Neural progenitor cell (in vitro differentiated cells): ENCODE measurements around the gene KIF21A. TPM values are rescaled to one million over a fixed set of nuclear protein-coding genes. Genes with fewer than 3 reads are reported as not detected.

Source experiments
- DNase-seq: peaks from one replicate; pipeline ENCODE4 v3.0.0-alpha.2; 2016; ENCODE audit warnings: low spot score
- H2AFZ ChIP-seq: fragments of 200-600 bp; sonication (generic); replicated peaks from 2 replicates; pipeline ENCODE4 v1.6.1; 2016; ENCODE audit warnings: antibody characterized with exemption
- H3F3A ChIP-seq: fragments of 200-600 bp; sonication (generic); 2 replicates; pipeline ENCODE4 v1.6.1; 2016; ENCODE audit warnings: antibody characterized with exemption, low read depth
- H3K27ac ChIP-seq: fragments of 200-600 bp; sonication (generic); 2 replicates; pipeline ENCODE4 v1.5.1; 2016; ENCODE audit warnings: mild to moderate bottlenecking
- H3K27me3 ChIP-seq: fragments of 200-600 bp; sonication (generic); 2 replicates; pipeline ENCODE4 v1.6.1; 2016; ENCODE audit warnings: mild to moderate bottlenecking, moderate library complexity
- H3K36me3 ChIP-seq: fragments of 200-600 bp; sonication (generic); 2 replicates; pipeline ENCODE4 v1.5.1; 2016
- H3K4me1 ChIP-seq: fragments of 200-600 bp; sonication (generic); 2 replicates; pipeline ENCODE4 v1.6.1; 2016; ENCODE audit warnings: mixed run types
- H3K4me2 ChIP-seq: fragments of 200-600 bp; sonication (generic); 2 replicates; pipeline ENCODE4 v1.6.1; 2016
- H3K4me3 ChIP-seq: fragments of 200-600 bp; sonication (generic); 2 replicates; pipeline ENCODE4 v1.5.1; 2016
- H3K79me2 ChIP-seq: fragments of 200-600 bp; sonication (generic); 2 replicates; pipeline ENCODE4 v1.6.1; 2016; ENCODE audit warnings: low read depth
- H3K9ac ChIP-seq: fragments of 200-600 bp; sonication (generic); 2 replicates; pipeline ENCODE4 v1.6.1; 2016
- H3K9me3 ChIP-seq: fragments of 200-600 bp; sonication (generic); 2 replicates; pipeline ENCODE4 v1.5.1; 2016; ENCODE audit warnings: low read depth
- H4K20me1 ChIP-seq: fragments of 200-600 bp; sonication (generic); 2 replicates; pipeline ENCODE4 v1.6.1; 2016; ENCODE audit warnings: low read depth
- H3K27ac Mint-ChIP-seq: 3 replicates; pipeline ENCODE4 v1.8.0; 2021; ENCODE audit warnings: mixed read lengths
- H3K27me3 Mint-ChIP-seq: 2 replicates; pipeline ENCODE4 v1.8.0; 2022; ENCODE audit warnings: low read depth, mild to moderate bottlenecking, inconsistent platforms, moderate library complexity, mixed read lengths; ENCODE audit not compliant: insufficient read depth
- H3K36me3 Mint-ChIP-seq: 3 replicates; pipeline ENCODE4 v1.8.0; 2021; ENCODE audit warnings: mixed read lengths
- H3K4me1 Mint-ChIP-seq: 3 replicates; pipeline ENCODE4 v1.8.0; 2021; ENCODE audit warnings: mixed read lengths
- H3K4me3 Mint-ChIP-seq: 3 replicates; pipeline ENCODE4 v1.8.0; 2021; ENCODE audit warnings: mild to moderate bottlenecking, moderate library complexity, mixed read lengths
- H3K9me3 Mint-ChIP-seq: 3 replicates; pipeline ENCODE4 v1.8.0; 2020; ENCODE audit warnings: mixed read lengths
- EZH2 ChIP-seq: fragments of 200-600 bp; sonication (generic); IDR thresholded peaks from 2 replicates; pipeline ENCODE4 v1.6.1; 2017; ENCODE audit warnings: antibody characterized with exemption, mild to moderate bottlenecking, moderate library complexity
- EZH2phosphoT487 ChIP-seq: fragments of 200-600 bp; sonication (generic); IDR thresholded peaks from 2 replicates; pipeline ENCODE4 v1.6.1; 2017; ENCODE audit warnings: antibody characterized with exemption
- total RNA-seq: library from RNA; depleted of rRNA; stranded (reverse); fragments of >200 nt; gene quantifications from 2 replicates; pipeline ENCODE4 v1.2.3, GENCODE V29; 2015; ENCODE audit warnings: low replicate concordance
- TF ChIP-seq, protein P1 (sequence below): fragments of 200-600 bp; sonication (generic); IDR thresholded peaks from 2 replicates; pipeline ENCODE4 v1.5.1; 2017; ENCODE audit warnings: antibody characterized with exemption, mild to moderate bottlenecking

The KIF21A gene
- total RNA-seq, 1 donor from 2014 or later = 54.2 TPM

DNA sequence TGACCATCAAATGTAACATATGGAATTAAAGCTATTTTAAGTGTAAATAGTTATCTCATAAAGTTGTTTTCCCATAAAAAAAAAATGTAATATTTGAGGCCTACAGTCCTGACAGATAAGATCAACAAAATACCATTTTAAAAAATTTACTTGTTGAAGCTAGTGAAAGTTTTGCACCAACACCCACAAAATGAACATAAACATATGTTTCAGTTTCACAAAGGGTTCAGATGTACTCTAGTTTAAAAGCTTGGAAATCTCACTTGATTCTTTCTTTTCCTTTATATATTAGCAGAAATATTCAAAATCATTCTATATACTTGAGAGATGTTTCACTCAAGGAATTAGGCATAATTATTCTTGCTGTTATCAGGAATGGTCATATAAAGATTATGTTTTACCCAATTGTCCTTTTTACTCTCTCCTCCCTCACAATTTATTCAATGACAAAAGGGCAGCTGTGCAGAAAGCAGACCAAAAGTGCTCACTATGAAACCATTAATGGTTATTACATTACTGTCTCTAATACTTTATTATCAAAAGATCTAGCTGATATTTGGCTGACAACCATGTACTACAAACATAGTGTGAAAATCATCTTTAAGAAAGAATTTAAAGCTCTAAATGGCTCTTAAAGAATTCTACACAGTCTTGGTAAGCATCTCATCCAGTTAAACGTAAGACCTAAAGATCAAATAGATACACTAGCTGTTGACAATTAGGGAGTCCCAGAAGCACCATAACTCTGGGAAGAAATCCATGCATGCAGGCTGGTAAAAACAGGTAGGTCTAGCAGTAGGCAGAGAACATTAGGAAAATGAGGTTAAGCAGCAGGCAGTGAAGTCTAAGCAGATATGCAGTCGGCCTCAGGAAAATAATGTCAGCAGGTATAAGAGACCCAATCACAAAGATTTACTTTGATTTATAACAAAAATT lies 28.8 kb downstream of the KIF21A start:
- Mint-ChIP-seq H3K4me1 (peaks cover 6% of the 10 kb centered on the region), H3K4me3 (no peak overlapping the region), H3K9me3 (peaks cover 2% of the 10 kb centered on the region), H3K27me3 (peaks cover 2% of the 10 kb centered on the region), H3K36me3 (peaks cover 22% of the 10 kb centered on the region), H3K27ac (no peak overlapping the region)
- Histone ChIP-seq H3K79me2 (peaks cover 31% of the 10 kb centered on the region), H4K20me1 (no peaks in the 10 kb centered on the region), H3K9ac (no peak overlapping the region), H3F3A (no peaks in the 10 kb centered on the region), H3K36me3 (peaks cover 3% of the 10 kb centered on the region), H3K9me3 (no peaks in the 10 kb centered on the region), H2AFZ (no peak overlapping the region), H3K27ac (no peak overlapping the region), H3K4me2 (no peak overlapping the region), H3K4me3 (no peak overlapping the region), H3K27me3 (no peaks in the 10 kb centered on the region), H3K4me1 (no peaks in the 10 kb centered on the region)
- no peak for DNase-seq
- no peak for TF ChIP-seq EZH2phosphoT487
- TF ChIP-seq EZH2 = no peak
- TF ChIP-seq, protein P1, sequence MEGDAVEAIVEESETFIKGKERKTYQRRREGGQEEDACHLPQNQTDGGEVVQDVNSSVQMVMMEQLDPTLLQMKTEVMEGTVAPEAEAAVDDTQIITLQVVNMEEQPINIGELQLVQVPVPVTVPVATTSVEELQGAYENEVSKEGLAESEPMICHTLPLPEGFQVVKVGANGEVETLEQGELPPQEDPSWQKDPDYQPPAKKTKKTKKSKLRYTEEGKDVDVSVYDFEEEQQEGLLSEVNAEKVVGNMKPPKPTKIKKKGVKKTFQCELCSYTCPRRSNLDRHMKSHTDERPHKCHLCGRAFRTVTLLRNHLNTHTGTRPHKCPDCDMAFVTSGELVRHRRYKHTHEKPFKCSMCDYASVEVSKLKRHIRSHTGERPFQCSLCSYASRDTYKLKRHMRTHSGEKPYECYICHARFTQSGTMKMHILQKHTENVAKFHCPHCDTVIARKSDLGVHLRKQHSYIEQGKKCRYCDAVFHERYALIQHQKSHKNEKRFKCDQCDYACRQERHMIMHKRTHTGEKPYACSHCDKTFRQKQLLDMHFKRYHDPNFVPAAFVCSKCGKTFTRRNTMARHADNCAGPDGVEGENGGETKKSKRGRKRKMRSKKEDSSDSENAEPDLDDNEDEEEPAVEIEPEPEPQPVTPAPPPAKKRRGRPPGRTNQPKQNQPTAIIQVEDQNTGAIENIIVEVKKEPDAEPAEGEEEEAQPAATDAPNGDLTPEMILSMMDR = no peak

DNA sequence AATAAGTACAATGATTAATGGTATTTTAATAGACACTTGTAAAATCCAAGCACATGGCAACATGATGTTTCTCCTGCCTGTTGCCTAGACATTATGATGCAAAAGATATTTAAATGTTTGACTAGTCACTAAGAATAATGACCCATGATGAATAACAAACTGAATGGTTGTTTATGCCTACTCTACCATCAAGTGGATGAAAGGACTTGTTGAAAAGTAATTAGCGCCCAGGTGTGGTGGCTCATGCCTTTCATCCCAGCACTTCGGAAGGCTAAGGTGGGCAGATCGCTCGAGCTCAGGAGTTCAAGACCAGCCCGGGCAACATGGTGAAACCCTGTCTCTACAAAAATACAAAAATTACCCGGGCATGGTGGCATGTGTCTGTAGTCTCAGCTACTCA lies 30.7 kb downstream of the KIF21A start:
- no peak for TF ChIP-seq EZH2phosphoT487
- no peak for TF ChIP-seq EZH2
- TF ChIP-seq, protein P1 = no peak
- Histone ChIP-seq H3K9ac (no peak overlapping the region), H3K4me2 (no peak overlapping the region), H3K79me2 (peaks cover 36% of the 10 kb centered on the region), H2AFZ (no peak overlapping the region), H3K4me3 (no peak overlapping the region), H4K20me1 (peaks cover 3% of the 10 kb centered on the region), H3K27me3 (no peaks in the 10 kb centered on the region), H3F3A (no peaks in the 10 kb centered on the region), H3K36me3 (peaks cover 3% of the 10 kb centered on the region), H3K4me1 (no peaks in the 10 kb centered on the region), H3K9me3 (no peaks in the 10 kb centered on the region), H3K27ac (no peak overlapping the region)
- H3K36me3 Mint-ChIP-seq = peaks cover 24% of the 10 kb centered on the region
- no peak overlapping the region for H3K27ac Mint-ChIP-seq
- H3K4me1 Mint-ChIP-seq = peaks cover 6% of the 10 kb centered on the region
- H3K9me3 Mint-ChIP-seq = peaks cover 9% of the 10 kb centered on the region
- no peaks in the 10 kb centered on the region for H3K27me3 Mint-ChIP-seq
- no peak overlapping the region for H3K4me3 Mint-ChIP-seq
- no peak for DNase-seq

DNA sequence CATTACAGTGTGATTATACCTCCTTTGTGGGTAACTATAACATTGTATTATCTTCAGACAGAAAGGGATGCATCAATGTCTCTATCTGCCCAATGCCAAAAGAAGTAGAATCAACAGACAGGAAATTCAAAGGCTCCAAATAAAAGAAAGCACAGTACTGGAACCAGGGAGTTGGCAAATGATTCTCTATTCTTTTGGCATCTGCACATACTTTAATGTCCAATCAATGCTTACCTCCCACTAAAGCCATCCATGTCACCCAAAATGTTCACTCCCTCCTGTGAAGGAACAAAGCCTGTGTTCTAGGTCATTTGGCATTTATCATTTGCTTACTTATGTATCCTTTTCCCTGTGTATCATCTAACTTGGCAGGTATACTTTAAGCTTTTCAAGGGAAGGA lies 36.7 kb downstream of the KIF21A start:
- no peak overlapping the region for H3K27ac ChIP-seq
- Mint-ChIP-seq H3K27me3 (no peaks in the 10 kb centered on the region), H3K9me3 (peaks cover 11% of the 10 kb centered on the region), H3K4me3 (no peak overlapping the region), H3K27ac (no peak overlapping the region), H3K36me3 (peaks cover 26% of the 10 kb centered on the region), H3K4me1 (peaks cover 8% of the 10 kb centered on the region)
- TF ChIP-seq, protein P1 = no peak
- no peak for TF ChIP-seq EZH2
- no peak for TF ChIP-seq EZH2phosphoT487
- no peaks in the 10 kb centered on the region for H3F3A ChIP-seq
- H3K36me3 ChIP-seq = no peaks in the 10 kb centered on the region
- H3K4me3 ChIP-seq = no peak overlapping the region
- no peaks in the 10 kb centered on the region for H3K9me3 ChIP-seq
- no peak overlapping the region for H3K4me2 ChIP-seq
- H3K79me2 ChIP-seq = peaks cover 53% of the 10 kb centered on the region
- H3K4me1 ChIP-seq = no peaks in the 10 kb centered on the region
- H3K9ac ChIP-seq = no peak overlapping the region
- no peak for DNase-seq
- no peak overlapping the region for H2AFZ ChIP-seq
- peaks cover 6% of the 10 kb centered on the region for H4K20me1 ChIP-seq
- H3K27me3 ChIP-seq = no peaks in the 10 kb centered on the region
